GDM1 (cell line): ENCODE results near the gene C3orf18.

ENCODE experiments used
- DNase-seq: peaks from one replicate; lab custom pipeline; 2025; lab: John Stamatoyannopoulos, UW

Gene C3orf18

GRCh38 chr3:50580683-50581458 lies 13.3 kb upstream of the C3orf18 start:
- no peak for DNase-seq

- DNase-seq = no peak
These were observed 9.8 kb upstream of the C3orf18 start for GRCh38 chr3:50577348-50577747.

- no peak for DNase-seq
These were observed 7.8 kb upstream of the C3orf18 start for GRCh38 chr3:50575372-50575771.

- no peak for DNase-seq
These were observed 6.9 kb upstream of the C3orf18 start for GRCh38 chr3:50574444-50574831.

- no peak for DNase-seq
These were observed 6.3 kb upstream of the C3orf18 start for GRCh38 chr3:50573566-50574443.

GRCh38 chr3:50572801-50573371 lies 5.3 kb upstream of the C3orf18 start:
- DNase-seq = no peak

GRCh38 chr3:50572158-50572557 lies 4.6 kb upstream of the C3orf18 start:
- DNase-seq = peak; percentile 66

- no peak for DNase-seq
These were observed 3.9 kb upstream of the C3orf18 start for GRCh38 chr3:50571486-50571885.

GRCh38 chr3:50570508-50571279 lies 3.1 kb upstream of the C3orf18 start:
- DNase-seq = no peak

- DNase-seq = peak; percentile 87
These were observed 1.6 kb upstream of the C3orf18 start, which contains the start of gene HEMK1 for GRCh38 chr3:50568947-50569749. Gene HEMK1, plus strand, starts transcription at chr3:50569522. Its CDS starts 1,583 bp downstream, at chr3:50571105.

GRCh38 chr3:50567011-50567385 lies 549 bp downstream of the C3orf18 start:
- no peak for DNase-seq

GRCh38 chr3:50564321-50564720 lies 3.2 kb downstream of the C3orf18 start:
- DNase-seq = no peak

- no peak for DNase-seq
These were observed 3.7 kb downstream of the C3orf18 start for GRCh38 chr3:50563867-50564266.

GRCh38 chr3:50562861-50563260 lies 4.7 kb downstream of the C3orf18 start:
- no peak for DNase-seq

- no peak for DNase-seq
These were observed 7.8 kb downstream of the C3orf18 start for GRCh38 chr3:50559702-50560101.

- no peak for DNase-seq
These were observed 9.6 kb downstream of the C3orf18 start for GRCh38 chr3:50557915-50558314.

GRCh38 chr3:50557106-50557505 lies 10.4 kb downstream of the C3orf18 start:
- no peak for DNase-seq

GRCh38 chr3:50554553-50554952 lies 13.0 kb downstream of the C3orf18 start:
- no peak for DNase-seq

- DNase-seq = no peak
These were observed 14.9 kb downstream of the C3orf18 start for GRCh38 chr3:50552598-50552997.

- DNase-seq = no peak
These were observed 15.7 kb downstream of the C3orf18 start for GRCh38 chr3:50551681-50552435.
